ENCODE data around the gene PDSS2. TPM values are rescaled to one million over a fixed set of nuclear protein-coding genes. Genes with fewer than 3 reads are reported as not detected.
"Not testable (repeated sequence)": the region's sequence is repeated elsewhere in the genome, so short reads cannot be mapped to it uniquely, and the experiment has no call there.

The PDSS2 gene
- total RNA-seq, 1 donor from 2014 or later: 7.8 TPM

DNA sequence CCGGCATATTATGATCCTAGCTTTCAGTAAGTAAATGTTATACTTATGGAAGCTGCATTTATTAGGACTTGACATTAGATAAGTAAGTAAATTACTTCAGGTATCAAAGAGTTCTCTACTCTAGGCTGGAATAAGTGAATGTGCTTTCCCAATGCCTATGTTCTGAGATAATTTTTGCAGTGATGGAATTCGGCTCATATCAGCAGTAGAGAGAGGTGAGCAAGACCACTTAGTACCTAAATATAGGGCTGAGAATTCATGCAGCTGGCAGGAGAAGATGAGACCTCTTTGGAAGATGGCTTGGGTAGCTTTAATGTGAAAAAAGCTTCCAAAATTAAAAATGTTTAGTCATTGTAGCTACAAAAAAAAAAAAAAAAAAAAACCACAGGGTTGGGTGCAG, 330.8 kb downstream of the PDSS2 start:
- no peak for DNase-seq (ENCODE audit: extremely low read depth, low read depth, low spot score)

DNA sequence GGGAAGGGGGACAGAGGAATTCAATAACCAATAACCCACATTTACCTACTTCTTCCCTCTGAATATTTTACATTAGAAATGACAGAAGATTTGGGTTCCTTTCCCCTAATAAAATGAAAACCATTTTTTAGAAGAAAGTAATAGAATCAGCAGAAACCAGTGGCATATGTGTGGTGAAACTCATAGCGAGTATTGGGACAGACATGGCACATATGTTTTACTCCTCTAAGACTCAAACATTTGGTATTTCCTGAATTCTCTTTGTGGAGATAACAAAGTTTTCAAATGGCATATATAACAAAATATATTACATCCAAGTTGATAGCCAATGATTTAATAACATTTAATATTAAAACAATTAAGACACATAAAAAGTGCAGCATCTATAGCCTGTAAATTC, 331.2 kb downstream of the PDSS2 start:
- no peak for DNase-seq (ENCODE audit: extremely low read depth, low read depth, low spot score)

DNA sequence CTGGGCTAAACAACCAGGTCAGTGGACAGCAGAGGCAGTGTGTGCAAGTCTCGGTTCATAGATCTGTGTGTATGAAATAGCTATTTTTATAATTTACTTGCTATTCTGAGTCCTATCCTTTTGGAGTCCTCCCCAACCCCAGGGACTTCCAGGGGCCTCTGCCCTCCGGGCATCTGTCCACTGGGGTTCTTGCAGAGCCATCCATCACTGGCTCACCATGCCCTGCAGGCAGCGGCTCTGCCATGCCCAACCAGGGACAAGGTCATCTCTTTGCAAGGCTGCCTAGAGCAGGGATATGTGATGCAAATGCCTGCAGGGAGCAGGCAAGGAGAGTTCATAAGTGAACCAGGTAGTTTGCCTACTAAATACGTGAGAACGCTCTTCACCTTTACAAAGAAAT, 333.6 kb downstream of the PDSS2 start:
- no peak for DNase-seq (ENCODE audit: extremely low read depth, low read depth, low spot score)

DNA sequence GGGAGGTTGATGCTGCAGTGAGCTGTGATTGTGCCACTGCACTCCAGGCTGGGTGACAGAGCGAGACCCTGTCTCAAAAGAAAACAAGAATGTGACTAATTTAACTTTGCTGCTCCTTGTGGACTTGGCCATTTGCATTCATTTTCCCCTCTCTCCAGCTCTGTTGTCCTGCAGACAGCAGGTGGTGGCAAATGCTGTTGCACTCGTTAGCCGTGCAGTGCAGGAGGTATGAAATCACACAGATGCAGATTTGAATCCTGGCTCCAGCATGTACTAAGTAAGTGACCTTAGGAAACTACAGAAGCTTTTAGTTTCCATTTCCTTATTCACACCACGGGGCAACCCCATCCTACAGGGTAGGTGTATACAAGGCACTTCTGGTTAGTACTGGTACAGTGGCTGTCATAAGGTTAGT, 334.4 kb downstream of the PDSS2 start:
- DNase-seq (ENCODE audit: extremely low read depth, low read depth, low spot score): no peak

DNA sequence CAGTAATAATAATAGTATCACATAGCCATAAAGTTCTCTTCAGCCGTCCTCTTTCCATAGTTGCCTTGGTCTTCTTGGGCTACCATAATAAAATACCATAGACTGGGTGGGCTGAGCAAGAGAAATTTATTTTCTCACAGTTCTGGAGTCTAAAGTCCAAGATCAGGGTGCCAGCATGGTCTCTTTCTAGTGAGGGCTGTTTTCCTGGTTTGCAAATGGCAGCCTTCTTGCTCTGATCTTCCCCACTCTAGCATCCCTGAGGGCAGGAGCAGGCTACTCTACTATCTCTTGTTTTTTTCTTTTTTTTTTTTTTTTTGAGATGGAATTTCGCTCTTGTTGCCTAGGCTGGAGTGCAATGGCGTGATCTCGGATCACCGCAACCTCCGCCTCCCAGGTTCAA, 335.9 kb downstream of the PDSS2 start:
- DNase-seq (ENCODE audit: extremely low read depth, low read depth, low spot score): no peak

DNA sequence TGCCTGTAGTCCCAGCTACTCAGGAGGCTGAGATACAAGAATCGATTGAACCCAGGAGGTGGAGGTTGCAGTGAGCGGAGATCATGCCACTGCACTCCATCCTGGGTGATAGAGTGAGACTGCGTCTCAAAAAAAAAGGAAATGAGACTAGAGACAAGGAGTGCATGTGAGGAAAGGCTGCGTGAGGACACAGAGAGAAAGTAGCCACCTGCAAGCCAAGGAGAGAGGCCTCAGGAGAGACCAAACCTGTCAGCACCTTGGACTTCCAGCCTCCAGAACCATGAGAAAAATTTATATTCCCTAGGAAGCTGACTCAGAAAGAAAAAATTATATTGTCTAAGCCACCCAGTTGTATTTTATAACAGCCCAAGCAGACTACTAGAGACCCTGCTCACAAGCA, 336.6 kb downstream of the PDSS2 start:
- no peak for DNase-seq (ENCODE audit: extremely low read depth, low read depth, low spot score)

DNA sequence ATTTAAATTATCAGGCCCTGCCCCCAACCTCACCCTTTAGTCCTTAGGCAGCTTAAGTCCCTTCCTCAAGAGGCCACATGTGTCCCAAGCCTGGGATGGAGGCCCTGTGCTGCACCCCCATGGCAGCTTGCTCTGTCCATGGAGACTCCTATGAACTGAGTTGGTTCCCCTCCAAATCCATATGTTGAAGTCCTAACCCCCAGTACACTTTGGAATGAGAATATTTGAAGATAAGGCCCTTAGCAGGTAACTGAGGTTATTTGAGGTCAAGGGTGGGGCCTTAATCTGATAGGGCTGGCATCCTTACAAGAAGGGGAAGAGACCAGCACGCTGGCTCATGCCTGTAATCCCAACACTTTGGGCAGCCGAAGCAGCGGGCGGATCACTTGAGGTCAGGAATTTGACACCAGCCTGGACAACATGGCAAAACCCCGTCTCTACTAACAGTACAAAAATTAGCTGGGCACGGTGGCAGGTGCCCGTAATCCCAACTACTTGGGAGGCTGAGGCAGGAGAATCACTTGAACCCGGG, 337.3 kb downstream of the PDSS2 start:
- no peak for DNase-seq (ENCODE audit: extremely low read depth, low read depth, low spot score)

DNA sequence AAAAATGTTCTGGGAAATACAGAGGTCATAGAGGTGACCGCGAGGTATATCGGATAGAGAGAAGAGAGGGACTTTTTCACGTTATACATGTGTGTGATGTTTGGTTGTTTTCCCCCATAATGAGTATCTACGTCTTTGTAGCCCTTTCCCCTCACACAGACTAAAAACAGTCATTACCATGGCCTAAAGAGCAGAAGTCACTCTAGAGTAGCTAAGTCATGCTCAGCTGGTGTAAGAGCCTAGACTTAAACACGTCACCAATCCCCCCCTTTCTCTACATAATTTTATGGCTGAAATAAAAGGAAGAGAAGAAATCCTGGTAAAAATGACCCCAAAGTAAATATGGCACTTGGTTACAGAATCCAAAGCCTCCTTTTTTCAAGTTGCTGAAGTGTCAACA, 338.1 kb downstream of the PDSS2 start:
- DNase-seq (ENCODE audit: extremely low read depth, low read depth, low spot score): no peak

DNA sequence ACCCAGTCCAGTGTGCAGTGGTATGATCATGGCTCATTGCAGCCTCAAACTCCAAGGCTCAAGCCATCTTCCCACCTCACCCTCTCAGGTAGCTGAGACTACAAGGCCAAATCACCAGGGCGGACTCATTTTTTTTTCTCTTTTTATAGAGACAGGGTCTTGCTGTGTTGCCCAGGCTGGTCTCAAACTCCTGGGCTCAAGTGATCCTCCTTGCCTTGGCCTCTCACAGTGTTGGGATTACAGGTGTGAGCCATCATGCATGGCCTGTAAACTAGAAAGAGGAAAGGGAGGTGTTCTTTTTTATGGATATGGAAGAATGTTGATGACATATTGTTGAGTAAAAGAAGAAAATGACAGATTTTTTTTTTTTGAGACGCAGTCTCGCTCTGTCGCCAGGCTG, 339.0 kb downstream of the PDSS2 start:
- DNase-seq (ENCODE audit: extremely low read depth, low read depth, low spot score): no peak

DNA sequence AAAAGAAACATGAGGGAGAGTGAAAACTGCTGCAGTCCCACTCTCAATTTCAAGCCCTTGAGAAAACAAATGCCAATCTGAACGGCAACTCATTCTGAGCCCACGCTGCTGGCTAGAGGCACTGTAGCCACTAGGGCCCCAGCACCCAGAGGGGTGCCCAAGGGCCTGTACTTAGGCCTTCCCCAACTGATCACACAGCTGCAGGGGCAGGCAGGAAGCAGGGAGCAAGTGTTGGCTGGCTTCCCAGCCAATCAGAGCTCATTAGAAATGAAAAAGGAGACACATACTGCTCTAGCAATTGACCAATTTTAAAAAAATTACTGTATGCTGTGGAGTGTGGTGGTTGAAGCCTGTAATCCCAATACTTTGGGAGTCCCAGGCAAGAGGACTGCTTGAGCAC, 340.4 kb downstream of the PDSS2 start:
- DNase-seq (ENCODE audit: extremely low read depth, low read depth, low spot score): no peak

DNA sequence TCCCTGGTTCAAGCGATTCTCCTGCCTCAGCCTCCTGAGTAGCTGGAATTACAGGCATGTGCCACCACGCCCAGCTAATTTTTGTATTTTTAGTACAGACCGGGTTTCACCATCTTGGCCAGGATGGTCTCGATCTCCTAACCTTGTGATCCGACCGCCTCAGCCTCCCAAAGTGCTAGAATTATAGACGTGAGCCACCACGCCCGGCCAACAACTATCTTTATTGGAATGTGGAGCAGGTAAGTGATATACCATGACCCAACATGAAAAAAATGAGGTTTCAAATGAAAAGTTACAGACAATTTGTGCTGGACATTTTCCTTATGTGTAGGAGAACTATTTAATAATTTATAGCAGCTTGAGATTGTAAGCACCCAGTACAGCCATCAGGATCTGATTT, 340.8 kb downstream of the PDSS2 start:
- not testable (repeated sequence) for DNase-seq (ENCODE audit: extremely low read depth, low read depth, low spot score)

DNA sequence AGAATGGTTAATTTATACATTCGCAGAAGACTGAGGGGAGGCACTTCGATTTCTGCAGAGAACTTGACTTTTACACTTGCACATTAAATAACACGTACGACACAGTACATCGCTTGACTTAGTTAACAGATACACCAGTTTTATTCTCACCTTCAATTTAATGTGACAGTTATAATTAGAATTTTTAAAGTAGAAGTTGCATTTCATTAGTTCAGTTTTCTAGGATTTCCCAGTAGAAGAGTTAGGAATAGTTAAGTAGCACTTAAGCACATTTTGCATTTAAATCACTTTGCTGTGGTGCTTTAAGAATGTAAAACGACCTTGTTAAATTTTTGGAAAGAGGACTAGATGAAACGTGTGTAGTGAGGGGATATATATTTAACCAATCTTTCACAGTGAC, 342.4 kb downstream of the PDSS2 start:
- no peak for DNase-seq (ENCODE audit: extremely low read depth, low read depth, low spot score)

DNA sequence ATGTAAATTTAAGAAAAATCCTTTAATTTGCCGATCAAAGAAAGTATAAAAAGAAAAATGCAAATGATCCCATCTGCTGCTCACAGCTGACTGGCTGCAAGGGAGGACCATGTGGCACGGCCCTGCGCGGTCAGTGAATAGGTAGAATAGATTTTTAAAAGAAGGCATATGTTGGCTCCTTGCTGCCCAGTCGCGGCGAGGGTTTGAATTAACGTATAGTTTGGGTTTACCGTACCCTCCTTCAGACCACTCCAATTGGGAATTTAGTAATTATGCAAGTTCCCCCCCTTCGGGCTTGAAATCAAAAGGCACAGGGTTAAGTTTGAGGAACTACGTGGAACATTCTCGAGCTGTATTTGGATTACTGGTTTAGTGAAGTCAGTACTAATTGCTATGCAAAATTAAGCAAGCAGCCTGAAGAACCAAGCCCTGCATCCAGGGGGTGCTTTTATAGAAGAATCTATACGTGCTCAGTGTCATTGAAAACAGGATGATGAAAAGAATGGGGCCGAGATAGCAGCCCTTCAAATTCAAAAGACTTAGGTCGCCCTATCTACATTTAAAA, 343.0 kb downstream of the PDSS2 start:
- DNase-seq (ENCODE audit: extremely low read depth, low read depth, low spot score): no peak

DNA sequence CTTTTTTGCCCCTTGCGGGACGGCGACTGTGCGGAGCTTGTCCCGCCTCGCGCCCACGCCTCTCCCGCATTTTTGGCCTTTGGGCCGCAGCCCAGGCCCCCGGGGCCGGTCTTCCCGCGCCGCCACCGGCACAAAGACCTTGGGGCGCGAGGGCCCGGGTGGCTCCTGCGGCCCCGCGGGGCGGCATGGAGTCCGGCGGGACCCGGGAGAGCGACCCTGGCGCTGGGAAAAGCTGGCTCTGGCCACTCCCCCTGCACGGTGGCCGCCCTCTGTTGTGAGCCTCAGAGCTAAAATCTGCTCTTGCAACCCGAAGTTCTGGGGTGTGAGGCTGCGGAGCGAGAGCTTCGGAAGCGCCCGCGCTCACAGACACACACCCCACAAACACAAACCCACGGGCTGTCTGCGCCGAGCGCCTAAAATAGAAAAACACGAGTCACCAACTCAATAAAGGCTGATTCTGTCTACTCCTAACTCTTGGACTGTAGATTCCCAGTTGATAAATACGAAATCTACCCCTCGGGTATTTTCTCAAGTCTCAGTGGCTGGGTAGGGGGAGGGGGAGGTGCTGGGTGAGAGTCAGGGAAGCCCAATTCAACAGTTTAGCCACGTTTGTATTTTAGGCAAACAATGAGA, 343.6 kb downstream of the PDSS2 start:
- no peak for DNase-seq (ENCODE audit: extremely low read depth, low read depth, low spot score)

DNA sequence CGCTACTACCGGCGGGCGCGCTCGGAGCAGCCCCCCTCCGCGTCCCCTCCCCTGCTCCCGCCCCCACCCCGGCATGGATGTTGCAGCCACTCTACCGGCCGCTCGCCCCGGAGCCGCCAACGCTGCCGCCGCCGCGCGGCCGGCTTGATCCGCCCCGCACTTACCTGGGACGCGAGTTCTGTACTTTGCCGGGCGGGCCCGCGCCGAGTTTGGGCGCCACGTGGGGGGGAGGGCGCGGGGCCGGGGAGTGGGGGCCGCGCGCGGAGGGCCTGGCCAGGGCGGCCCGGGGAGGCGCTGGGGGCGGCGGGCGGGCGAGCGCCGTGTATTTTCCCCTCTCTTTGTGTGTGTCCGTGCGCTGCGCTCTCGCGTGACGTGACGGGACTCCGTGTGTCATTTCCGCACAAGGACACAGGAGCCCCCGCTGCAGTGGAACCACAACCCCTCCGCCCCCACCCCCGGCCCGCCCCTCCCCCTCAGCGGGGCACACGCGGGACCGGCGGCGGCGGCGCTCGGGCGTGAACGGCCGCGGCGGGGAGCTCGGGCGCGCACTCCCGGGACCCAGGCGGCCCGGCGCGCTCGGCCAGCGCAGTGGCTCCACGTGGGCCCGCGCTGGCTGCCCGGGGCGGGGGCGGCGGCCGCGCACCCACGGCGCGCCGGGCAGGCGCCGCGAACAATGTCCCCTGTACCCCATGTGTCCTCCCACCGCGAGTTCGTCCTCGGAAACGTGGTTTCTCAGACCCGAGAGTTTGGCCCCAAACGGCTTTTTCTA, 344.3 kb downstream of the PDSS2 start, which contains the start of gene BEND3:
BEND3 (minus strand) TSS at position 590 of the 769 bp plus-strand sequence. CDS start 16,230 bp downstream, outside the sequence.
- DNase-seq (ENCODE audit: extremely low read depth, low read depth, low spot score): no peak

DNA sequence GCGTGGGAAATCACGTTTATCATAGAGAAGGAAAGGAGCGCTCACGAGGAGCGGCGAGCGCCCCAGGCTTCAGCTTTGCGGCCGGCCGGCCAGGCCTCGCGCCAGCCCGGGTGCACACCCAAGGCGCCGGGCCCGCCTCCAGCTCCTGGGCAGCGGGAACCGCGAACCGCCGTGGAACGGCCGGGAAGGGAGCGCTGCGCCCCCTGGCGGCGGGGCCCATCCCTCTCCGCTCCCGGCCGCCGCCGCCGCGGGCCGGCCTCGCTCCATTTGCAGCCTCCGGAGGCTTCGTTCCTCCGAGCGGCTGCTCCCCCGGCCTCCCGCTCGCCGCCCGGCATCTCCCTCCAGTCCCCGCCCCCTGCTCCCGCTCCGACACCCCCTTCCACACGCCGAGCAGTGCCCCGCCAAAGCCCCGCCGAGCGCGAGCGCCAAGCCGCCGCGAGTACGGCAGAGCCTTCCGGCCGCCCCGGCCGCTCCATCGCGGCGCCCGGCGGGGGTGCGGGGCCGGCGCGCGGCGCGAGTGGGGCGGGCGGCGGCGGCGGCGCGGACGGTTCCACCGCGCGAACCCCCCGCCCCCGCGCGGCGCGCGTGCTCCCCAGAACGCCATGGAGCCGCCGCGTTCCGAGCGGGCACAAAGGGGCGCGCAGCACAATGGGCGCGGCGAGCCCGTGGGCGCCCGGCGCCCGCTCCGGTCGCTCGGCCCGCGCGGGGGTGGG, 345.0 kb downstream of the PDSS2 start:
- DNase-seq (ENCODE audit: extremely low read depth, low read depth, low spot score): no peak

DNA sequence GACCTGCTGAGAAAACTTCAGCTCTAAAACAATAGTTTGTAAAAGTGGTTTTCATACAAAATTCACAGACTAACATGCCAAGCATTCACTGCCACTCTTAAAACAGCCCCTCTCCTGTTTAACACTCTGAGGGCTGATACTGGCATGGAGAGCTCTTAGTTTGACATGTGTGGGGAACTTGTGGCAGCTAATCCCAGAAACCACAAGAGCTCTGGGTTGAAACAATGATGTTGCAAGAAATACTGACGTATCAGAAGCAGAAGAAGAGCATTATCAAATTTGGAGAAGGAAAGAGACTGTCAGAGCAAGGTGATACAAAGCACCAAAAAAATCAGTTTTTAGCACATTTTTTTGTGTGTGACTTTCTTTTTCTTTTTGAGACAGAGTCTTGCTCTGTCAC, 349.2 kb downstream of the PDSS2 start:
- DNase-seq (ENCODE audit: extremely low read depth, low read depth, low spot score): no peak

DNA sequence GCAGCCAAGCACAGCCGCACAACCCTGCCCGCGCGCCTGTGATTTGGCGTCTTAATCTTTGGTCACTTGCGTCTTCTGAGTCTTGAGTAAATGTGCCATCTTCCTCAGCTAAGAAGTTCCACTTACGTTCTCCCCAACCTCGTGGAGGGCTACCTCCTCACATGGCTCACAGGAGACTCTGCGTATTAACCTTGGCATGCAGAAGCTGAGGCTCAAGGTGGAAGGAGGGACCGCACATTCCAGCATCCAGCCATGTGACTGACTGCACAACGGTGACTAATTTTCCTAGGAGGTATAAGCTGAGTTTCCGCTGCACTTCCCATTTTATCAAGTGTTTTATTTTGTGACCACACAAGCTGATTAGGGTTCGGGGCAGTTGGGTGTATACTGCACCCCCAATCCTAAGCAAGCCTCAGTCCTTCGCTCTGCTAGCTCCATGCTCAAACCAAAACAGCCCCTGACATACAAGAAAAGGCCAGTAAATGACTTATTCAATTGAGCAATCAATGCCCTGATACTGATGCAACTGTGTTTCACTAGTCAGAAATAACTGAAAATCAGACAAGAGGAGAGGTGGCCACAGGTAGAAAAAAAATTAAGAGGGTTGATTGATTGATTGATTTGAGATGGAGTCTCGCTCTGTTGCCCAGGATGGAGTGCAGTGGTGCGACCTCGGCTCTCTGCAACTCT, 351.0 kb downstream of the PDSS2 start:
- DNase-seq (ENCODE audit: extremely low read depth, low read depth, low spot score): no peak

DNA sequence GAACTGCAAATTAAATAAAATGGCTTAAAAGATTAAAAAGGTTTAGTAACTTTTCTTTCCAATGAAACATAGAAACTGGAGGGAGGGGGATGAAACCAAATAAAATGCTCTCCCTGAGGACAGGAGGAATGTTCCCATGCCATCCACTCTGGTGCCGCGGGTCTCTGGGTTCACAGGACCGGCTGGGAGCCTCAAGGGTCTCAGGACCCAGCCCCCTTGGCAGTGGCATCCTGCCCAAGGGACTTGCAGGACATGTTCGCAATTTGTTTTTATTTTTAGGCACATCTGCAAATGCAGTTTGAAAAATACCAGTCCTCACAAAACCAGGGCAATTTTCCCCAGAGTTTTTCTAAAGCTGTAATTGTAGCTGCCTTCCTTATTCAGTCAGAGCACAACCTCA, 351.6 kb downstream of the PDSS2 start:
- DNase-seq (ENCODE audit: extremely low read depth, low read depth, low spot score): no peak

DNA sequence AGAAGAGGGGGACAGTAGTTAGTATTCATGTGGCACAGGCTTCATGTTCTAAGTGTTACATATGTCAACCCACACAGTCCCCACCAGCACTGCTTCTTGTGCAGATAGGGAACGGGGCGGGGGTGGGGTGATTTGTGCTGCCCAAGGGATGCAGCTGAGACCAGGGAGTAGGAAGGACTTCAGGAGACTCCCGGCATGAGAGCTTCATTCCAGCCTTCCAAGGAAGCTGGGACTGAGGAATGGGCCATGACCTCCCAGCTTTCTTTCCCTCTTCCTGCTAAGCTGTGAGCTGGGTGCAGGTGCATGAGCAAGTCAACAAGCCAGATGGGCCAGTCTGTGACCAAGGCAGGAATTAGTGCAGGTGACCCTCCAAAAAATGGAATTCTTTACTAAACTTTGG, 353.2 kb downstream of the PDSS2 start:
- DNase-seq (ENCODE audit: extremely low read depth, low read depth, low spot score): no peak

Measured in glomerular endothelial cell (primary cell).